ENCODE measurements around the gene PPP1R37.

DNA sequence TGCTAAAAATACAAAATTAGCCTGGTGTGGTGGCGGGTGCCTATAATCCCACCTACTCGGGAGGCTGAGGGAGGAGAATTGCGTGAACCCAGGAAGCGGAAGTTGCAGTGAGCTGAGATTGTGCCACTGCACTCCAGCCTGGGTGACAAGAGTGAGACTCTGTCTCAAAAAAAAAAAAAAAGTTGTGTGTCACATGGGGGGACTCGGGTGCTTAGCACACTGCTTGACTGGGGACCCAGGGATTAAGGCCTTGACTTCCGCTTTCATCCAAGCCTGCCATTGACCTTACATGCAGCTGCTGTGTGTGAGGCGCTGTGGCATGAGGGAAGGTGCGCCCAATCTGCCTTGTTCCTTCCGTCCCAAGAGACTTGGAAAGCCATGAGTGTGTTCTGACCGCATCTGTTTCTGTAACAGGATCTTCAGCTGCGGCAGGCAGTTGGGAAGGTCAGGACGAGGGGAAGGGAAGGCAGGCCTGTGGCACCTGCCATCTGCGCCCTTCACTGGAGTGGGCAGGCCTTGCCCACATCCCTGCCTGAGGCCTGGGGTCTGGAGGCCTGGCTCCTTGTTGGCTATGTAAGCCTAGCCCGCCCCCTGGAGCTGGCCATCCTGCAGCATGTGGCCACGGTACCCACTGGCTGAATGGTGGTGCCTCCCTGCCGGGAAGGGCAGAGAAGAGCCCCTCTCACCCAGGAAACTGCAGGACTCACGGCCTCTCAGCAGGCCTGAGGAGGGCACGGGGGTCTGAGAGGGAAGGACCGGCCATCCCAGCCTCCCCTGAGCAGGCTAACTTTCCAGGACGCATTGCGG is 23.0 kb downstream of the PPP1R37 start:
- TF ChIP-seq, protein P1, sequence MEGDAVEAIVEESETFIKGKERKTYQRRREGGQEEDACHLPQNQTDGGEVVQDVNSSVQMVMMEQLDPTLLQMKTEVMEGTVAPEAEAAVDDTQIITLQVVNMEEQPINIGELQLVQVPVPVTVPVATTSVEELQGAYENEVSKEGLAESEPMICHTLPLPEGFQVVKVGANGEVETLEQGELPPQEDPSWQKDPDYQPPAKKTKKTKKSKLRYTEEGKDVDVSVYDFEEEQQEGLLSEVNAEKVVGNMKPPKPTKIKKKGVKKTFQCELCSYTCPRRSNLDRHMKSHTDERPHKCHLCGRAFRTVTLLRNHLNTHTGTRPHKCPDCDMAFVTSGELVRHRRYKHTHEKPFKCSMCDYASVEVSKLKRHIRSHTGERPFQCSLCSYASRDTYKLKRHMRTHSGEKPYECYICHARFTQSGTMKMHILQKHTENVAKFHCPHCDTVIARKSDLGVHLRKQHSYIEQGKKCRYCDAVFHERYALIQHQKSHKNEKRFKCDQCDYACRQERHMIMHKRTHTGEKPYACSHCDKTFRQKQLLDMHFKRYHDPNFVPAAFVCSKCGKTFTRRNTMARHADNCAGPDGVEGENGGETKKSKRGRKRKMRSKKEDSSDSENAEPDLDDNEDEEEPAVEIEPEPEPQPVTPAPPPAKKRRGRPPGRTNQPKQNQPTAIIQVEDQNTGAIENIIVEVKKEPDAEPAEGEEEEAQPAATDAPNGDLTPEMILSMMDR (IDR thresholded peaks at IDR 0.05; ENCODE audit: low read length) = no peak
- TF ChIP-seq EZH2 (IDR thresholded peaks at IDR 0.05; ENCODE audit: borderline replicate concordance, low read length) = no peak

Measured in OCI-LY1 (cell line).